GM23338 (cell line): ENCODE data around the gene DIS3L. TPM values are rescaled to one million over a fixed set of nuclear protein-coding genes. Genes with fewer than 3 reads are reported as not detected.

Experiments
- ATAC-seq: fragments of 200-7000 bp; cut with Tn5 transposase; 3 replicates; pipeline ENCODE4 v1.9.1; 2020
- DNase-seq: peaks from one replicate; pipeline ENCODE4 v3.0.0-alpha.2; 2015; ENCODE audit warnings: low spot score
- H2AFZ ChIP-seq: fragments of 200-600 bp; sonication (generic); 2 replicates; pipeline ENCODE4 v1.8.0; 2016; ENCODE audit warnings: antibody characterized with exemption, mild to moderate bottlenecking, moderate library complexity
- H3F3A ChIP-seq: fragments of 200-600 bp; sonication (generic); replicated peaks from 2 replicates; pipeline ENCODE4 v1.8.0; 2017; ENCODE audit warnings: antibody characterized with exemption, mixed run types, low read depth
- H3K27ac ChIP-seq: fragments of 200-600 bp; sonication (generic); 2 replicates; pipeline ENCODE4 v1.6.1; 2016; ENCODE audit warnings: low read depth
- H3K27me3 ChIP-seq: fragments of 200-600 bp; sonication (generic); 2 replicates; pipeline ENCODE4 v1.8.0; 2016; ENCODE audit warnings: mild to moderate bottlenecking, mixed run types, moderate library complexity; ENCODE audit not compliant: insufficient read depth
- H3K36me3 ChIP-seq: fragments of 200-600 bp; sonication (generic); 2 replicates; pipeline ENCODE4 v1.8.0; 2016; ENCODE audit warnings: mild to moderate bottlenecking; ENCODE audit not compliant: insufficient read depth
- H3K4me1 ChIP-seq: fragments of 200-600 bp; sonication (generic); 2 replicates; pipeline ENCODE4 v1.8.0; 2016; ENCODE audit warnings: mild to moderate bottlenecking, moderate library complexity; ENCODE audit not compliant: insufficient read depth
- H3K4me2 ChIP-seq: fragments of 200-600 bp; sonication (generic); 2 replicates; pipeline ENCODE4 v1.7.1; 2017; ENCODE audit warnings: mixed run types
- H3K4me3 ChIP-seq: fragments of 200-600 bp; sonication (generic); 2 replicates; pipeline ENCODE4 v1.6.1; 2016; ENCODE audit warnings: mixed run types
- H3K79me2 ChIP-seq: fragments of 200-600 bp; sonication (generic); replicated peaks from 2 replicates; pipeline ENCODE4 v1.8.0; 2017; ENCODE audit warnings: mild to moderate bottlenecking; ENCODE audit not compliant: insufficient read depth
- H3K9me2 ChIP-seq: fragments of 200-600 bp; sonication (generic); 2 replicates; pipeline ENCODE4 v1.8.0; 2017; ENCODE audit not compliant: insufficient read depth
- H4K20me1 ChIP-seq: fragments of 200-600 bp; sonication (generic); replicated peaks from 2 replicates; pipeline ENCODE4 v1.8.0; 2017; ENCODE audit warnings: mild to moderate bottlenecking; ENCODE audit not compliant: insufficient read depth
- H3K27ac Mint-ChIP-seq: 2 replicates; pipeline ENCODE4 v1.8.0; 2020; ENCODE audit warnings: inconsistent platforms, mild to moderate bottlenecking, moderate library complexity, mixed read lengths
- H3K27me3 Mint-ChIP-seq: 3 replicates; pipeline ENCODE4 v1.8.0; 2022; ENCODE audit warnings: low read depth, mild to moderate bottlenecking, moderate library complexity, mixed read lengths, inconsistent platforms; ENCODE audit not compliant: insufficient read depth, poor library complexity
- H3K36me3 Mint-ChIP-seq: 3 replicates; pipeline ENCODE4 v1.8.0; 2021; ENCODE audit warnings: low read depth, mild to moderate bottlenecking, inconsistent platforms, moderate library complexity, mixed read lengths
- H3K4me1 Mint-ChIP-seq: 3 replicates; pipeline ENCODE4 v1.8.0; 2020; ENCODE audit warnings: mild to moderate bottlenecking, inconsistent platforms, mixed read lengths
- H3K4me3 Mint-ChIP-seq: 3 replicates; pipeline ENCODE4 v1.8.0; 2021; ENCODE audit warnings: moderate library complexity, mild to moderate bottlenecking, inconsistent platforms, mixed read lengths
- H3K9me3 Mint-ChIP-seq: 3 replicates; pipeline ENCODE4 v1.8.0; 2020; ENCODE audit warnings: moderate library complexity, mild to moderate bottlenecking, inconsistent platforms, mixed read lengths
- CREB1 ChIP-seq: fragments of 250-450 bp; sonication (Bioruptor Pico); IDR thresholded peaks from 2 replicates; pipeline ENCODE4 v1.5.0; 2020; ENCODE audit warnings: low read depth, mild to moderate bottlenecking, moderate library complexity
- CTCF ChIP-seq, 2 experiments: fragments of 200-600 bp in 1 of 2; sonication (generic) in 1 of 2; conservative IDR thresholded peaks; 2 replicates each; pipeline versions ENCODE4 v1.5.1 to v1.6.1; 2016 to 2017; ENCODE audit warnings: antibody characterized with exemption in 2 of 2, low read depth in 2 of 2, mild to moderate bottlenecking in 2 of 2, moderate library complexity in 1 of 2
- EZH2 ChIP-seq: fragments of 200-600 bp; sonication (generic); IDR thresholded peaks from one replicate; pipeline ENCODE4 v1.8.0; 2017; ENCODE audit warnings: antibody characterized with exemption, mild to moderate bottlenecking, low read depth; ENCODE audit not compliant: unreplicated experiment
- EZH2phosphoT487 ChIP-seq: fragments of 200-600 bp; sonication (generic); IDR thresholded peaks from one replicate; pipeline ENCODE4 v1.8.1; 2018; ENCODE audit warnings: antibody characterized with exemption; ENCODE audit not compliant: unreplicated experiment
- JUNB ChIP-seq: IDR thresholded peaks from one replicate; pipeline ENCODE4 v1.6.1; 2016; ENCODE audit warnings: antibody characterized with exemption; ENCODE audit not compliant: unreplicated experiment
- NANOG ChIP-seq: IDR thresholded peaks from 2 replicates; pipeline ENCODE4 v1.6.1; 2016; ENCODE audit warnings: antibody characterized with exemption, borderline replicate concordance
- POLR2AphosphoS5 ChIP-seq: IDR thresholded peaks from 2 replicates; pipeline ENCODE4 v1.6.1; 2016; ENCODE audit warnings: antibody characterized with exemption, low read depth
- REST ChIP-seq: IDR thresholded peaks from one replicate; pipeline ENCODE4 v1.6.1; 2018; ENCODE audit warnings: antibody characterized with exemption; ENCODE audit not compliant: unreplicated experiment
- STAT1 ChIP-seq: IDR thresholded peaks from one replicate; pipeline ENCODE4 v1.6.1; 2016; ENCODE audit warnings: antibody characterized with exemption; ENCODE audit not compliant: unreplicated experiment
- ZNF114 ChIP-seq: fragments of 250-450 bp; sonication (Bioruptor Pico); IDR thresholded peaks from 2 replicates; pipeline ENCODE4 v1.5.0; 2020; ENCODE audit warnings: mild to moderate bottlenecking, moderate library complexity
- ZNF331 ChIP-seq: fragments of 250-450 bp; sonication (Bioruptor Pico); IDR thresholded peaks from 2 replicates; pipeline ENCODE4 v1.5.0; 2020; ENCODE audit warnings: low read depth, mild to moderate bottlenecking, moderate library complexity
- polyA plus RNA-seq: library from polyadenylated mRNA; unstranded; fragments of >200 nt; fragmentation: Nextera tagmentation; extraction: Ambion mirVana; gene quantifications from 2 replicates; pipeline ENCODE4 v1.2.1, GENCODE V29; 2016
- total RNA-seq: library from RNA; depleted of rRNA; stranded (reverse); fragments of >200 nt; shearing (Covaris generic); gene quantifications from 2 replicates; pipeline ENCODE4 v1.2.3, GENCODE V29; 2014
- TF ChIP-seq, protein P1 (sequence below): fragments of 250-450 bp; sonication (Bioruptor Pico); IDR thresholded peaks from 2 replicates; pipeline ENCODE4 v1.5.0; 2020; ENCODE audit warnings: mild to moderate bottlenecking, moderate library complexity
- TF ChIP-seq, protein P2 (sequence below): IDR thresholded peaks from 2 replicates; pipeline ENCODE4 v1.6.1; 2016; ENCODE audit warnings: antibody characterized with exemption

DIS3L gene
- total and polyA plus RNA-seq, 2 experiments from 2014 or later = 8.9 to 21.8 TPM

- DNase-seq (no peak), ATAC-seq (no peak)
- Histone ChIP-seq H3K27me3 (no peaks in the 10 kb centered on the region), H3K9me2 (no peaks in the 10 kb centered on the region), H4K20me1 (no peaks in the 10 kb centered on the region), H3K27ac (no peak overlapping the region), H3K4me3 (no peak overlapping the region), H3K36me3 (no peaks in the 10 kb centered on the region), H3K79me2 (no peaks in the 10 kb centered on the region), H3F3A (no peaks in the 10 kb centered on the region), H3K4me1 (peaks cover 8% of the 10 kb centered on the region), H2AFZ (no peak overlapping the region), H3K4me2 (no peak overlapping the region)
- H3K27me3 Mint-ChIP-seq = peaks cover 2% of the 10 kb centered on the region
- H3K27ac Mint-ChIP-seq = no peak overlapping the region
- no peaks in the 10 kb centered on the region for H3K36me3 Mint-ChIP-seq
- TF ChIP-seq CTCF (conservative IDR thresholded peaks at IDR 0.05; ENCODE audit: low read depth in 2 of 2) = no peak
- no peak for TF ChIP-seq REST
- TF ChIP-seq STAT1 = no peak
- TF ChIP-seq CREB1 (CRISPR knock-in tag) = no peak
- no peak for TF ChIP-seq EZH2
- TF ChIP-seq ZNF114 (CRISPR knock-in tag) = no peak
- TF ChIP-seq, protein P1, sequence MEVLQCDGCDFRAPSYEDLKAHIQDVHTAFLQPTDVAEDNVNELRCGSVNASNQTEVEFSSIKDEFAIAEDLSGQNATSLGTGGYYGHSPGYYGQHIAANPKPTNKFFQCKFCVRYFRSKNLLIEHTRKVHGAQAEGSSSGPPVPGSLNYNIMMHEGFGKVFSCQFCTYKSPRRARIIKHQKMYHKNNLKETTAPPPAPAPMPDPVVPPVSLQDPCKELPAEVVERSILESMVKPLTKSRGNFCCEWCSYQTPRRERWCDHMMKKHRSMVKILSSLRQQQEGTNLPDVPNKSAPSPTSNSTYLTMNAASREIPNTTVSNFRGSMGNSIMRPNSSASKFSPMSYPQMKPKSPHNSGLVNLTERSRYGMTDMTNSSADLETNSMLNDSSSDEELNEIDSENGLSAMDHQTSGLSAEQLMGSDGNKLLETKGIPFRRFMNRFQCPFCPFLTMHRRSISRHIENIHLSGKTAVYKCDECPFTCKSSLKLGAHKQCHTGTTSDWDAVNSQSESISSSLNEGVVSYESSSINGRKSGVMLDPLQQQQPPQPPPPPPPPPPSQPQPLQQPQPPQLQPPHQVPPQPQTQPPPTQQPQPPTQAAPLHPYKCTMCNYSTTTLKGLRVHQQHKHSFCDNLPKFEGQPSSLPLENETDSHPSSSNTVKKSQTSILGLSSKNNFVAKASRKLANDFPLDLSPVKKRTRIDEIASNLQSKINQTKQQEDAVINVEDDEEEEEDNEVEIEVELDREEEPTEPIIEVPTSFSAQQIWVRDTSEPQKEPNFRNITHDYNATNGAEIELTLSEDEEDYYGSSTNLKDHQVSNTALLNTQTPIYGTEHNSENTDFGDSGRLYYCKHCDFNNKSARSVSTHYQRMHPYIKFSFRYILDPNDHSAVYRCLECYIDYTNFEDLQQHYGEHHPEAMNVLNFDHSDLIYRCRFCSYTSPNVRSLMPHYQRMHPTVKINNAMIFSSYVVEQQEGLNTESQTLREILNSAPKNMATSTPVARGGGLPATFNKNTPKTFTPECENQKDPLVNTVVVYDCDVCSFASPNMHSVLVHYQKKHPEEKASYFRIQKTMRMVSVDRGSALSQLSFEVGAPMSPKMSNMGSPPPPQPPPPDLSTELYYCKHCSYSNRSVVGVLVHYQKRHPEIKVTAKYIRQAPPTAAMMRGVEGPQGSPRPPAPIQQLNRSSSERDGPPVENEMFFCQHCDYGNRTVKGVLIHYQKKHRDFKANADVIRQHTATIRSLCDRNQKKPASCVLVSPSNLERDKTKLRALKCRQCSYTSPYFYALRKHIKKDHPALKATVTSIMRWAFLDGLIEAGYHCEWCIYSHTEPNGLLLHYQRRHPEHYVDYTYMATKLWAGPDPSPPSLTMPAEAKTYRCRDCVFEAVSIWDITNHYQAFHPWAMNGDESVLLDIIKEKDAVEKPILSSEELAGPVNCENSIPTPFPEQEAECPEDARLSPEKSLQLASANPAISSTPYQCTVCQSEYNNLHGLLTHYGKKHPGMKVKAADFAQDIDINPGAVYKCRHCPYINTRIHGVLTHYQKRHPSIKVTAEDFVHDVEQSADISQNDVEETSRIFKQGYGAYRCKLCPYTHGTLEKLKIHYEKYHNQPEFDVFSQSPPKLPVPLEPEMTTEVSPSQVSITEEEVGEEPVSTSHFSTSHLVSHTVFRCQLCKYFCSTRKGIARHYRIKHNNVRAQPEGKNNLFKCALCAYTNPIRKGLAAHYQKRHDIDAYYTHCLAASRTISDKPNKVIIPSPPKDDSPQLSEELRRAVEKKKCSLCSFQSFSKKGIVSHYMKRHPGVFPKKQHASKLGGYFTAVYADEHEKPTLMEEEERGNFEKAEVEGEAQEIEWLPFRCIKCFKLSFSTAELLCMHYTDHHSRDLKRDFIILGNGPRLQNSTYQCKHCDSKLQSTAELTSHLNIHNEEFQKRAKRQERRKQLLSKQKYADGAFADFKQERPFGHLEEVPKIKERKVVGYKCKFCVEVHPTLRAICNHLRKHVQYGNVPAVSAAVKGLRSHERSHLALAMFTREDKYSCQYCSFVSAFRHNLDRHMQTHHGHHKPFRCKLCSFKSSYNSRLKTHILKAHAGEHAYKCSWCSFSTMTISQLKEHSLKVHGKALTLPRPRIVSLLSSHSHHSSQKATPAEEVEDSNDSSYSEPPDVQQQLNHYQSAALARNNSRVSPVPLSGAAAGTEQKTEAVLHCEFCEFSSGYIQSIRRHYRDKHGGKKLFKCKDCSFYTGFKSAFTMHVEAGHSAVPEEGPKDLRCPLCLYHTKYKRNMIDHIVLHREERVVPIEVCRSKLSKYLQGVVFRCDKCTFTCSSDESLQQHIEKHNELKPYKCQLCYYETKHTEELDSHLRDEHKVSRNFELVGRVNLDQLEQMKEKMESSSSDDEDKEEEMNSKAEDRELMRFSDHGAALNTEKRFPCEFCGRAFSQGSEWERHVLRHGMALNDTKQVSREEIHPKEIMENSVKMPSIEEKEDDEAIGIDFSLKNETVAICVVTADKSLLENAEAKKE (CRISPR knock-in tag) = no peak
- TF ChIP-seq, protein P2, sequence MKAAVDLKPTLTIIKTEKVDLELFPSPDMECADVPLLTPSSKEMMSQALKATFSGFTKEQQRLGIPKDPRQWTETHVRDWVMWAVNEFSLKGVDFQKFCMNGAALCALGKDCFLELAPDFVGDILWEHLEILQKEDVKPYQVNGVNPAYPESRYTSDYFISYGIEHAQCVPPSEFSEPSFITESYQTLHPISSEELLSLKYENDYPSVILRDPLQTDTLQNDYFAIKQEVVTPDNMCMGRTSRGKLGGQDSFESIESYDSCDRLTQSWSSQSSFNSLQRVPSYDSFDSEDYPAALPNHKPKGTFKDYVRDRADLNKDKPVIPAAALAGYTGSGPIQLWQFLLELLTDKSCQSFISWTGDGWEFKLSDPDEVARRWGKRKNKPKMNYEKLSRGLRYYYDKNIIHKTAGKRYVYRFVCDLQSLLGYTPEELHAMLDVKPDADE = no peak
- TF ChIP-seq EZH2phosphoT487 = no peak
- no peak for TF ChIP-seq NANOG
- no peak for TF ChIP-seq ZNF331 (CRISPR knock-in tag)
- TF ChIP-seq JUNB = no peak
- no peak for TF ChIP-seq POLR2AphosphoS5
- peaks cover 11% of the 10 kb centered on the region for H3K4me1 Mint-ChIP-seq
- peaks cover 10% of the 10 kb centered on the region; the same call in 2 of the 3 replicates for H3K9me3 Mint-ChIP-seq
- H3K4me3 Mint-ChIP-seq = no peak overlapping the region
Observed at GRCh38 chr15:66374179-66374578, 80.8 kb downstream of the DIS3L start.
